Ectodermal cell (in vitro differentiated cells): ENCODE data around the gene ITGB1. TPM values are rescaled to one million over a fixed set of nuclear protein-coding genes. Genes with fewer than 3 reads are reported as not detected.
"Not testable (repeated sequence)": the region's sequence is repeated elsewhere in the genome, so short reads cannot be mapped to it uniquely, and the experiment has no call there.

Experiments used
- H3K27ac ChIP-seq: 2 replicates; pipeline ENCODE4 v1.7.0; 2013; ENCODE audit warnings: mild to moderate bottlenecking, low read depth, low read length; ENCODE audit not compliant: insufficient read depth, poor library complexity, severe bottlenecking
- H3K27me3 ChIP-seq: 2 replicates; pipeline ENCODE4 v1.7.0; 2013; ENCODE audit warnings: mild to moderate bottlenecking, low read length; ENCODE audit not compliant: insufficient read depth, control insufficient read depth, poor library complexity, severe bottlenecking
- H3K36me3 ChIP-seq: one replicate; pipeline ENCODE4 v1.7.0; 2013; ENCODE audit warnings: low read length; ENCODE audit not compliant: control insufficient read depth, insufficient read depth
- H3K4me1 ChIP-seq: one replicate; pipeline ENCODE4 v1.7.0; 2013; ENCODE audit warnings: low read length; ENCODE audit not compliant: control insufficient read depth, insufficient read depth
- H3K4me3 ChIP-seq: 2 replicates; pipeline ENCODE4 v1.7.0; 2013; ENCODE audit warnings: low read depth, low read length, control low read depth; ENCODE audit not compliant: insufficient read depth
- H3K9me3 ChIP-seq: 2 replicates; pipeline ENCODE4 v1.7.0; 2013; ENCODE audit warnings: mild to moderate bottlenecking, low read length, moderate library complexity; ENCODE audit not compliant: control insufficient read depth
- WGBS, 2 experiments: methylation state at CpG; one replicate each; pipeline ENCODE4 v1.1.7; 2013; ENCODE audit warnings: missing lambda C conversion rate in 2 of 2; 5-methylcytosine and 5-hydroxymethylcytosine counted together
- polyA plus RNA-seq, 4 experiments: library from polyadenylated mRNA; stranded (reverse); fragments of 50-300 nt; gene quantifications; one replicate each; pipeline ENCODE4 v1.2.3, GENCODE V29; 2013

The ITGB1 gene
- polyA plus RNA-seq (2013, experiment 1 of 4): 209 TPM
- 208 TPM for polyA plus RNA-seq (2013, experiment 2 of 4)
- 184 TPM for polyA plus RNA-seq (2013, experiment 3 of 4)
- polyA plus RNA-seq (2013, experiment 4 of 4): 199 TPM

- peak within 1 kb of the TSS; percentile 88 for H3K4me3 ChIP-seq
- H3K27ac ChIP-seq: peak within 1 kb of the TSS; percentile 98
- H3K9me3 ChIP-seq: no peaks in the 10 kb centered on the region
- 0% methylated on average over 94 of the region's 94 CpGs for WGBS, 2 experiments
- H3K27me3 ChIP-seq: no peaks in the 10 kb centered on the region
- H3K36me3 ChIP-seq: no peaks in the 10 kb centered on the region
- peaks cover 14% of the 10 kb centered on the region for H3K4me1 ChIP-seq
Measured at GRCh38 chr10:32958085-32959005, at the start of gene ITGB1. Gene ITGB1 (minus strand): TSS chr10:32958230. CDS start chr10:32935558, 22,672 bp downstream.

- WGBS, 2 experiments: 94 to 95% methylated on average over 10 to 11 of the region's 11 CpGs
- Histone ChIP-seq H3K9me3 (no peaks in the 10 kb centered on the region), H3K4me3 (no peak overlapping the region), H3K27me3 (peaks cover 4% of the 10 kb centered on the region), H3K4me1 (no peaks in the 10 kb centered on the region), H3K27ac (no peak overlapping the region), H3K36me3 (no peaks in the 10 kb centered on the region)
Measured at GRCh38 chr10:33006342-33006887, 48.4 kb upstream of the ITGB1 start.

GRCh38 chr10:33005322-33006301 is 47.6 kb upstream of the ITGB1 start:
- H3K9me3 ChIP-seq: no peaks in the 10 kb centered on the region
- H3K4me1 ChIP-seq: no peaks in the 10 kb centered on the region
- peaks cover 4% of the 10 kb centered on the region for H3K27me3 ChIP-seq
- 11 to 19% methylated on average over 33 to 34 of the region's 34 CpGs for WGBS, 2 experiments
- no peaks in the 10 kb centered on the region for H3K36me3 ChIP-seq
- peak overlapping the region; percentile 26 for H3K4me3 ChIP-seq
- no peak overlapping the region for H3K27ac ChIP-seq

- no peak overlapping the region for H3K27ac ChIP-seq
- no peak overlapping the region for H3K4me3 ChIP-seq
- peaks cover 4% of the 10 kb centered on the region for H3K27me3 ChIP-seq
- no peaks in the 10 kb centered on the region for H3K36me3 ChIP-seq
- 94 to 95% methylated on average over 3 to 4 of the region's 4 CpGs for WGBS, 2 experiments
- H3K9me3 ChIP-seq: no peaks in the 10 kb centered on the region
- no peaks in the 10 kb centered on the region for H3K4me1 ChIP-seq
Measured at GRCh38 chr10:33001908-33002492, 44.0 kb upstream of the ITGB1 start.

GRCh38 chr10:32998060-32998581 is 40.1 kb upstream of the ITGB1 start:
- WGBS, 2 experiments: 92 to 93% methylated on average over 9 of the region's 9 CpGs
- H3K27ac ChIP-seq, H3K27me3 ChIP-seq, H3K4me3 ChIP-seq, H3K4me1 ChIP-seq, H3K36me3 ChIP-seq, H3K9me3 ChIP-seq: not testable (repeated sequence)

GRCh38 chr10:32995751-32996150 is 37.7 kb upstream of the ITGB1 start:
- H3K27ac ChIP-seq: no peak overlapping the region
- H3K36me3 ChIP-seq: no peaks in the 10 kb centered on the region

GRCh38 chr10:32995066-32995622 is 37.1 kb upstream of the ITGB1 start:
- WGBS, 2 experiments: 83 to 92% methylated on average over 9 of the region's 9 CpGs
- Histone ChIP-seq H3K27me3 (no peaks in the 10 kb centered on the region), H3K27ac (no peak overlapping the region), H3K9me3 (no peaks in the 10 kb centered on the region), H3K4me1 (peaks cover 5% of the 10 kb centered on the region), H3K36me3 (no peaks in the 10 kb centered on the region), H3K4me3 (no peak overlapping the region)

More at GRCh38 chr10:32995751-32996150, 37.7 kb upstream of the ITGB1 start:
- H3K4me3 ChIP-seq: no peak overlapping the region
- peaks cover 5% of the 10 kb centered on the region for H3K4me1 ChIP-seq
- no peaks in the 10 kb centered on the region for H3K9me3 ChIP-seq
- WGBS, 2 experiments: 28 to 40% methylated on average over 3 of the region's 3 CpGs
- no peaks in the 10 kb centered on the region for H3K27me3 ChIP-seq

GRCh38 chr10:32994632-32995031 is 36.6 kb upstream of the ITGB1 start:
- H3K36me3 ChIP-seq, H3K4me3 ChIP-seq, H3K9me3 ChIP-seq, H3K27ac ChIP-seq, H3K4me1 ChIP-seq, H3K27me3 ChIP-seq: not testable (repeated sequence)
- WGBS, 2 experiments: 75 to 93% methylated on average over 1 to 2 of the region's 2 CpGs

GRCh38 chr10:32992310-32992709 is 34.3 kb upstream of the ITGB1 start:
- 96 to 97% methylated on average over 4 of the region's 4 CpGs for WGBS, 2 experiments
- not testable (repeated sequence) for H3K4me3 ChIP-seq, H3K27me3 ChIP-seq, H3K9me3 ChIP-seq, H3K27ac ChIP-seq, H3K4me1 ChIP-seq, H3K36me3 ChIP-seq
